HUES6 (cell line): ENCODE data around the gene TGFBRAP1.
"Not testable (repeated sequence)": the region's sequence is repeated elsewhere in the genome, so short reads cannot be mapped to it uniquely, and the experiment has no call there.

ENCODE experiments used
- H3K27ac ChIP-seq: 2 replicates; pipeline ENCODE4 v1.7.0; 2013; ENCODE audit warnings: low read depth, mild to moderate bottlenecking, low read length, inconsistent platforms
- H3K27me3 ChIP-seq: 2 replicates; pipeline ENCODE4 v1.6.1; 2013; ENCODE audit warnings: low read length; ENCODE audit not compliant: control insufficient read depth, insufficient read depth
- H3K36me3 ChIP-seq: 2 replicates; pipeline ENCODE4 v1.6.1; 2013; ENCODE audit warnings: low read length; ENCODE audit not compliant: control insufficient read depth, insufficient read depth
- H3K4me1 ChIP-seq: 2 replicates; pipeline ENCODE4 v1.6.1; 2013; ENCODE audit warnings: low read length; ENCODE audit not compliant: control insufficient read depth, insufficient read depth
- H3K4me3 ChIP-seq: 2 replicates; pipeline ENCODE4 v1.5.1; 2013; ENCODE audit warnings: low read depth, low read length
- H3K9ac ChIP-seq: one replicate; pipeline ENCODE4 v1.6.1; 2013; ENCODE audit warnings: mild to moderate bottlenecking, low read length
- H3K9me3 ChIP-seq: 2 replicates; pipeline ENCODE4 v1.6.1; 2013; ENCODE audit warnings: low read depth, low read length; ENCODE audit not compliant: control insufficient read depth, insufficient read depth

Gene TGFBRAP1

GRCh38 chr2:105327271-105327670, 2.3 kb downstream of the TGFBRAP1 start:
- not testable (repeated sequence) for H3K27ac ChIP-seq, H3K36me3 ChIP-seq, H3K27me3 ChIP-seq, H3K9ac ChIP-seq, H3K4me3 ChIP-seq, H3K9me3 ChIP-seq
- peaks cover 21% of the 10 kb centered on the region for H3K4me1 ChIP-seq

GRCh38 chr2:105325389-105325963, 4.1 kb downstream of the TGFBRAP1 start:
- Histone ChIP-seq H3K36me3 (peaks cover 3% of the 10 kb centered on the region; the same call in 1 of the 2 replicates), H3K9me3 (no peaks in the 10 kb centered on the region), H3K9ac (no peak overlapping the region), H3K27me3 (no peaks in the 10 kb centered on the region), H3K4me1 (peaks cover 20% of the 10 kb centered on the region), H3K4me3 (no peak overlapping the region), H3K27ac (no peak overlapping the region)

- Histone ChIP-seq H3K27me3 (no peaks in the 10 kb centered on the region), H3K27ac (no peak overlapping the region), H3K9ac (no peak overlapping the region), H3K9me3 (no peaks in the 10 kb centered on the region), H3K4me3 (no peak overlapping the region), H3K36me3 (peaks cover 3% of the 10 kb centered on the region; the same call in 1 of the 2 replicates), H3K4me1 (peaks cover 14% of the 10 kb centered on the region)
Observed at GRCh38 chr2:105324732-105325131, 4.8 kb downstream of the TGFBRAP1 start.

- no peaks in the 10 kb centered on the region for H3K9me3 ChIP-seq
- H3K27me3 ChIP-seq = no peaks in the 10 kb centered on the region
- H3K36me3 ChIP-seq = peaks cover 3% of the 10 kb centered on the region; the same call in 1 of the 2 replicates
- no peak overlapping the region for H3K9ac ChIP-seq
- H3K27ac ChIP-seq = no peak overlapping the region
- no peak overlapping the region for H3K4me3 ChIP-seq
- H3K4me1 ChIP-seq = peaks cover 14% of the 10 kb centered on the region
Observed at GRCh38 chr2:105324101-105324500, 5.4 kb downstream of the TGFBRAP1 start.

- Histone ChIP-seq H3K36me3 (peaks cover 3% of the 10 kb centered on the region; the same call in 1 of the 2 replicates), H3K9ac (no peak overlapping the region), H3K27ac (no peak overlapping the region), H3K27me3 (no peaks in the 10 kb centered on the region), H3K9me3 (no peaks in the 10 kb centered on the region), H3K4me1 (peaks cover 14% of the 10 kb centered on the region), H3K4me3 (no peak overlapping the region)
Observed at GRCh38 chr2:105323111-105323510, 6.4 kb downstream of the TGFBRAP1 start.

- Histone ChIP-seq H3K36me3 (peaks cover 3% of the 10 kb centered on the region; the same call in 1 of the 2 replicates), H3K4me1 (peaks cover 14% of the 10 kb centered on the region), H3K27ac (no peak overlapping the region), H3K4me3 (no peak overlapping the region), H3K27me3 (no peaks in the 10 kb centered on the region), H3K9ac (no peak overlapping the region), H3K9me3 (no peaks in the 10 kb centered on the region)
Observed at GRCh38 chr2:105321875-105322646, 7.5 kb downstream of the TGFBRAP1 start.

GRCh38 chr2:105320651-105321215, 8.8 kb downstream of the TGFBRAP1 start:
- H3K9ac ChIP-seq = no peak overlapping the region
- H3K27ac ChIP-seq = no peak overlapping the region
- peaks cover 3% of the 10 kb centered on the region; the same call in 1 of the 2 replicates for H3K36me3 ChIP-seq
- H3K27me3 ChIP-seq = no peaks in the 10 kb centered on the region
- H3K4me1 ChIP-seq = peaks cover 13% of the 10 kb centered on the region
- no peak overlapping the region for H3K4me3 ChIP-seq
- H3K9me3 ChIP-seq = no peaks in the 10 kb centered on the region

- Histone ChIP-seq H3K4me3 (no peak overlapping the region), H3K9ac (no peak overlapping the region), H3K9me3 (no peaks in the 10 kb centered on the region), H3K27me3 (no peaks in the 10 kb centered on the region), H3K4me1 (no peaks in the 10 kb centered on the region), H3K36me3 (no peaks in the 10 kb centered on the region), H3K27ac (no peak overlapping the region)
Observed at GRCh38 chr2:105317937-105318336, 11.6 kb downstream of the TGFBRAP1 start.

- Histone ChIP-seq H3K4me3 (no peak overlapping the region), H3K4me1 (no peaks in the 10 kb centered on the region), H3K36me3 (no peaks in the 10 kb centered on the region), H3K27ac (no peak overlapping the region), H3K9me3 (no peaks in the 10 kb centered on the region), H3K9ac (no peak overlapping the region), H3K27me3 (no peaks in the 10 kb centered on the region)
Observed at GRCh38 chr2:105315314-105315713, 14.2 kb downstream of the TGFBRAP1 start.

- H3K27me3 ChIP-seq = no peaks in the 10 kb centered on the region
- H3K9ac ChIP-seq = no peak overlapping the region
- H3K9me3 ChIP-seq = no peaks in the 10 kb centered on the region
- no peak overlapping the region for H3K27ac ChIP-seq
- H3K4me3 ChIP-seq = no peak overlapping the region
- H3K4me1 ChIP-seq = no peaks in the 10 kb centered on the region; the same call in none of the 2 replicates
- H3K36me3 ChIP-seq = no peaks in the 10 kb centered on the region
Observed at GRCh38 chr2:105313877-105314276, 15.7 kb downstream of the TGFBRAP1 start.

GRCh38 chr2:105309147-105309545, 20.4 kb downstream of the TGFBRAP1 start:
- no peaks in the 10 kb centered on the region for H3K27me3 ChIP-seq
- H3K9me3 ChIP-seq = no peaks in the 10 kb centered on the region
- H3K9ac ChIP-seq = no peak overlapping the region
- H3K4me1 ChIP-seq = no peaks in the 10 kb centered on the region; the same call in none of the 2 replicates
- peaks cover 16% of the 10 kb centered on the region for H3K36me3 ChIP-seq
- no peak overlapping the region for H3K27ac ChIP-seq
- H3K4me3 ChIP-seq = no peak overlapping the region
